CD4-positive, alpha-beta memory T cell (primary cell): ENCODE results near the gene METTL9. TPM values are rescaled to one million over a fixed set of nuclear protein-coding genes. Genes with fewer than 3 reads are reported as not detected.

Experiments used
- CTCF ChIA-PET: fragments of 350-600 bp; sonication (Branson Sonifier 250); formaldehyde crosslinking; loops from one replicate; lab custom pipeline; 2021; ENCODE audit warnings: inconsistent platforms; ENCODE audit not compliant: partially characterized antibody; lab: Charles Lee
- POLR2A ChIA-PET: fragments of 350-600 bp; sonication (Branson Sonifier 250); formaldehyde crosslinking; loops from one replicate; lab custom pipeline; 2021; ENCODE audit not compliant: partially characterized antibody; lab: Charles Lee
- DNase-seq, 5 donors: peaks; one replicate each; pipeline versions ENCODE4 v3.0.0 to v3.0.0-alpha.2; 2020 to 2022; ENCODE audit warnings: mixed read lengths in 1 of 5
- H3K27ac ChIP-seq: one replicate; pipeline ENCODE4 v1.7.0; 2013; ENCODE audit warnings: low read depth, low read length
- H3K27me3 ChIP-seq: 2 replicates; pipeline ENCODE4 v1.7.0; 2013; ENCODE audit warnings: mild to moderate bottlenecking, low read length, moderate library complexity; ENCODE audit not compliant: insufficient read depth
- H3K36me3 ChIP-seq: 2 replicates; pipeline ENCODE4 v1.7.0; 2013; ENCODE audit warnings: mild to moderate bottlenecking, low read length, moderate library complexity; ENCODE audit not compliant: insufficient read depth
- H3K4me1 ChIP-seq: 2 replicates; pipeline ENCODE4 v1.7.0; 2013; ENCODE audit warnings: mild to moderate bottlenecking, low read length, moderate library complexity; ENCODE audit not compliant: insufficient read depth
- H3K4me3 ChIP-seq, 2 donors: one replicate each; pipeline ENCODE4 v1.7.0; 2013; ENCODE audit warnings: low read length in 2 of 2, mild to moderate bottlenecking in 1 of 2
- H3K9me3 ChIP-seq, 2 donors: one replicate each; pipeline ENCODE4 v1.7.0; 2013; ENCODE audit warnings: low read length in 2 of 2, control low read depth in 1 of 2; ENCODE audit not compliant: control insufficient read depth in 1 of 2
- H3K27ac Mint-ChIP-seq, 7 donors: one replicate each; pipeline ENCODE4 v1.8.0; 2020 to 2021; ENCODE audit warnings: mixed read lengths in 7 of 7, mild to moderate bottlenecking in 6 of 7, inconsistent platforms in 3 of 7, moderate library complexity in 3 of 7
- H3K27me3 Mint-ChIP-seq, 2 donors: one replicate each; pipeline ENCODE4 v1.8.0; 2020 to 2021; ENCODE audit warnings: mixed read lengths in 2 of 2
- H3K36me3 Mint-ChIP-seq, 2 donors: one replicate each; pipeline ENCODE4 v1.8.0; 2020 to 2021; ENCODE audit warnings: mixed read lengths in 2 of 2, inconsistent platforms in 1 of 2, mild to moderate bottlenecking in 1 of 2
- H3K4me1 Mint-ChIP-seq, 4 donors: one replicate each; pipeline ENCODE4 v1.8.0; 2020 to 2021; ENCODE audit warnings: mixed read lengths in 4 of 4, mild to moderate bottlenecking in 1 of 4
- H3K4me3 Mint-ChIP-seq, 8 donors: one replicate each; pipeline ENCODE4 v1.8.0; 2020 to 2021; ENCODE audit warnings: mixed read lengths in 8 of 8, mild to moderate bottlenecking in 7 of 8, moderate library complexity in 6 of 8, inconsistent platforms in 3 of 8
- H3K9me3 Mint-ChIP-seq, 8 donors: one replicate each; pipeline ENCODE4 v1.8.0; 2020 to 2021; ENCODE audit warnings: mixed read lengths in 8 of 8, mild to moderate bottlenecking in 5 of 8, inconsistent platforms in 3 of 8, moderate library complexity in 1 of 8
- intact Hi-C: fragments of 100-400 bp; cut with micrococcal nuclease; formaldehyde crosslinking; loops from one replicate; pipeline ENCODE4 v1.15.1; 2023
- polyA plus RNA-seq, 2 donors: library from polyadenylated mRNA; unstranded; fragments of 300-500 nt; fragmentation: Illumina TruSeq; gene quantifications; one replicate each; pipeline ENCODE4 v1.2.3, GENCODE V29; 2021
- total RNA-seq, 2 experiments: library from RNA; stranded (reverse); gene quantifications; one replicate each; pipeline ENCODE4 v1.2.3, GENCODE V29; 2021

METTL9 gene
- total and polyA plus RNA-seq, 4 experiments from 2014 or later: 71.1 to 175 (median 107) TPM

DNA sequence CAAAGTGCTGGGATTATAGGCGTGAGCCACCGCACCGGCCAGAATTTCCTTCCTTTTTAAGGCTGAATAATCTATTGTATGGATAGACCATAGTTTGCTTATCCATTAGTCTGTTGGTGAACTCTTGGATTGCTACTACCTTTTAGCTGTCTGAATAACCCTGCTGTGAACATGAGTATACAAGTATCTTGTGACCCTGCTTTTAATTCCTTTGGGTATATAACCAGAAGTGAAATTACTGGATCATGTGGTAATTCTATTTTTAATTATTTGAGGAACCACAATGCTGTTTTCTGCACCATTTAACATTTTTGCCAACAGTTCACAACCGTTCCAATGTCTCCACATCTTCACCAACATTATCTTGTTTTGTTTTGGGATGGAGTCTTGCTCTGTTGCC lies 59.7 kb downstream of the METTL9 start:
- CTCF ChIA-PET: interaction anchor here (1.0 to 3.6 kb wide), 7 partner anchors 9 to 55 kb away, joined by 3 to 161 read pairs (median 7); no protein-coding TSS in a partner anchor
- no peaks in the 10 kb centered on the region for H3K9me3 ChIP-seq
- peaks cover 0 to 1% of the 10 kb centered on the region in 2 donors for H3K27me3 Mint-ChIP-seq
- H3K4me1 Mint-ChIP-seq: peaks cover 26 to 62% (median 42%) of the 10 kb centered on the region in 4 donors
- no peak overlapping the region for H3K4me3 ChIP-seq
- H3K9me3 Mint-ChIP-seq: no peaks in the 10 kb centered on the region
- H3K27me3 ChIP-seq: no peaks in the 10 kb centered on the region
- no peak overlapping the region for H3K27ac ChIP-seq
- no peak for DNase-seq
- intact Hi-C loops: loop anchor here (10.0 kb wide), 1 partner anchor 146 kb away; no protein-coding TSS in a partner anchor
- peak overlapping the region in 2 of 7 donors; percentile 3 to 29 for H3K27ac Mint-ChIP-seq
- H3K4me3 Mint-ChIP-seq: no peak overlapping the region
- POLR2A ChIA-PET: interaction anchor here (1.2 to 1.6 kb wide), 3 partner anchors 11 to 37 kb away, joined by 3 read pairs; no protein-coding TSS in a partner anchor
- peaks cover 38% of the 10 kb centered on the region for H3K4me1 ChIP-seq
- peaks cover 16% of the 10 kb centered on the region for H3K36me3 ChIP-seq
- H3K36me3 Mint-ChIP-seq: peaks cover 8 to 26% of the 10 kb centered on the region in 2 donors

DNA sequence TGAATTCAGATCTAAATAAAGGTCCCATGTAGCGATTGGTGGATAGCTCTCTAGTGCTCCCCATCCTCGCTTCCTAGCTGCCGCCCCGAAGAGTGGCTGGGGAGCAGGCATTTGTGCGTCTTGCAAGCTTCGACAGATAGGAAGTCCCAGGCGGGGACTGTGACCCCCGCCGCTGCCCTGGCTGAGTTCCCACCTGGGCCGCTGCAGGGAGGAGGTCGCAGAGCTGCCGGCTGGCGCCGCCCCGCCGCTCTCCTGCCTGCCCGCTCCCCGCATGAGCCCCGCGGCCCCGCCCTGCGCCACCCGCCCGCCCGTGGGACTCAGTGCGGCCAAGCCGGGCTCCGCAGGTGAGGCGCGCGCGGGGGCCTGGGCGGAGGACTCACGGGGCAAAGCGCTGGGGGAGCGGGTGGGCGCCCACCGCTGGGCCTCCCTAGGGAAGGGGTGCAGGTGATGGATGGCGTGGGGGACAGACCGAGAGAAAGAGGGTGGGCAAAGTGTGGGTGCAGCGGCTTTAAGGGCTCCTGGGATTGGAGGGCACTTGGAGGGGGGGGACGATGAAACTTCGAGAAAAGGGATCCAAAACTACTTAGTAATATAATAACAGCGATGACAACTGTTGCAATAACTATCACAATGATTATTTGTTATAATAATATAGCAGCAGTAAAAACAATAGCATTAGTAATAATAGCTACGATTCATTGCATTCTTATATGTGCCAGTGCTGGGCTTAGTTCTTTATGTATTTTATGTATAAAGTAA lies 64.7 kb downstream of the METTL9 start, which contains the start of gene OTOA:
Gene OTOA, plus strand, starts transcription at position 80 of the 759 bp plus-strand sequence. CDS start 14,547 bp downstream, outside the sequence.
- Histone ChIP-seq H3K9me3 (no peaks in the 10 kb centered on the region), H3K4me3 (peak within 1 kb of the TSS in 1 of 2 donors; percentile 28), H3K4me1 (peaks cover 25% of the 10 kb centered on the region), H3K36me3 (no peaks in the 10 kb centered on the region), H3K27ac (no peak within 1 kb of the TSS), H3K27me3 (no peaks in the 10 kb centered on the region)
- Mint-ChIP-seq H3K9me3 (no peaks in the 10 kb centered on the region), H3K4me3 (peak within 1 kb of the TSS; percentile 52 to 83 (median 72)), H3K27me3 (peaks cover 0 to 1% of the 10 kb centered on the region in 2 donors), H3K36me3 (no peaks in the 10 kb centered on the region), H3K27ac (peak within 1 kb of the TSS in 5 of 7 donors; percentile 53 to 74 (median 57)), H3K4me1 (peaks cover 13 to 38% (median 20%) of the 10 kb centered on the region in 4 donors)
- intact Hi-C loops: loop anchor here (2.0 kb wide), 1 partner anchor 39 kb away; no protein-coding TSS in a partner anchor
- CTCF ChIA-PET: interaction anchor here (0.9 to 1.2 kb wide), 4 partner anchors 14 to 43 kb away, joined by 3 to 4 read pairs (median 3); no protein-coding TSS in a partner anchor
- POLR2A ChIA-PET: interaction anchor here (1.2 kb wide), 1 partner anchor 16 kb away, joined by 3 read pairs; no protein-coding TSS in a partner anchor
- DNase-seq: peak in 3 of 5 donors; percentile 17 to 36 (median 17)

DNA sequence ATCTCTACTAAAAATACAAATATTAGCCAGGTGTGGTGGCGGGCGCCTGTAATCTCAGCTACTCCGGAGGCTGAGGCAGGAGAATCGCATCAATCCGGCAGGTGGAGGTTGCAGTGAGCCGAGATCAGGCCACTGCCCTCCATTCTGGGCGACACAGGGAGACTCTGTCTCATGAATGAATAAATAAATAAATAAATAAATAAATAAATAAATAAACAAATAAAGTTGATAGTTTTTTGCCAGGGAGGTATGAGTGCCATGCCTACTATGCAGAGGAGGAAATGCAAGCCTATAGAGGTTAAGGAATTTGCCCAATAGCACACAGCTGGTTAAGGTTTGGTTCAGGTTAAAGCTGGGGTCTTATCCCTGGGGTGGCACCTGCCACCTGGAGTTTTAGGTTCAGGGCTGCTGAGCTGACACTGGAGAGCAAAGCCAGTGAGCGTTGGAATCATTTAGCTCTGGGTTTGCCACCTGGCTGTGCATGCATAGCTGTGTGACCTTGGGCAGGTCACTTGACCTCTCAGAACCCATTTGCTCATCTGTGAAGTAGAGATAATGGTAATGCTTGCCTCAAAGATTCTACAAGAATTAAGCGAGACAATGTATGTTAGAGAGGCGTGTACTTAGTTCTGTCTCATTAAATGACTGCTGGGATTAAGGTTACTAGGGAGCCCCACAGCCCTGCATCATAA lies 65.6 kb downstream of the METTL9 start:
- H3K27ac ChIP-seq: no peak overlapping the region
- H3K4me3 ChIP-seq: no peak overlapping the region
- POLR2A ChIA-PET: interaction anchor here (0.7 to 1.2 kb wide), 3 partner anchors 17 to 19 kb away, joined by 3 read pairs; no protein-coding TSS in a partner anchor
- Mint-ChIP-seq H3K9me3 (no peaks in the 10 kb centered on the region), H3K27ac (no peak overlapping the region), H3K36me3 (no peaks in the 10 kb centered on the region), H3K4me1 (peaks cover 12 to 33% (median 20%) of the 10 kb centered on the region in 4 donors), H3K27me3 (peaks cover 0 to 1% of the 10 kb centered on the region in 2 donors), H3K4me3 (peak overlapping the region in 2 of 8 donors; percentile 5 to 35)
- intact Hi-C loops: loop anchor here (2.0 kb wide), 1 partner anchor 38 kb away; no protein-coding TSS in a partner anchor
- H3K36me3 ChIP-seq: no peaks in the 10 kb centered on the region
- DNase-seq: no peak
- CTCF ChIA-PET: interaction anchor here (1.2 to 3.4 kb wide), 4 partner anchors 8 to 43 kb away, joined by 4 to 15 read pairs (median 4); no protein-coding TSS in a partner anchor
- H3K27me3 ChIP-seq: no peaks in the 10 kb centered on the region
- H3K9me3 ChIP-seq: no peaks in the 10 kb centered on the region
- H3K4me1 ChIP-seq: peaks cover 25% of the 10 kb centered on the region

- Mint-ChIP-seq H3K36me3 (no peaks in the 10 kb centered on the region), H3K27me3 (peaks cover 2 to 3% of the 10 kb centered on the region in 2 donors), H3K9me3 (no peaks in the 10 kb centered on the region), H3K27ac (no peak overlapping the region), H3K4me1 (peaks cover 3 to 20% (median 9%) of the 10 kb centered on the region in 4 donors), H3K4me3 (no peak overlapping the region)
- no peaks in the 10 kb centered on the region for H3K36me3 ChIP-seq
- CTCF ChIA-PET: interaction anchor here (1.1 to 3.4 kb wide), 4 partner anchors 9 to 41 kb away, joined by 3 to 15 read pairs (median 6); no protein-coding TSS in a partner anchor
- intact Hi-C loops: no loop called here
- H3K27ac ChIP-seq: no peak overlapping the region
- no peak overlapping the region for H3K4me3 ChIP-seq
- POLR2A ChIA-PET: no interaction called here
- no peaks in the 10 kb centered on the region for H3K27me3 ChIP-seq
- no peaks in the 10 kb centered on the region for H3K9me3 ChIP-seq
- DNase-seq: no peak
- peaks cover 12% of the 10 kb centered on the region for H3K4me1 ChIP-seq
These were observed 67.4 kb downstream of the METTL9 start for GRCh38 chr16:21666772-21667171.

DNA sequence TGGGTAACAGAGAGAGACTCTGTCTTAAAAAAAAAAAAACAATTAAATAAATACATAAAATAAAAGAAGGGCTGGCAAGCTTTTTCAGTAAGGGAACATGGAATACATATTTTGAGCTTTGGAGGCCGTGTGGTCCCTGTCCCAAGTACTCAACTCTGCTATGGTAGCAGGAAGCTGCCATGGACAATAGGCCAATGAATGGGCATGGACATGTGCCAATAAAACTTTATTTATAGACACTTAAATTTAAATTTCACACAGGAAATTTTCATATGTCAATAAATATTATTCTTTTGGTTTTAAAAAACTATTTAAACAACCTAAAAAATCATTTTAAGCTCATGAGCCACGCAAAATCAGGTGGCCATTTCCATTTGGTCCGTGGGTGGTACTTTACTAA lies 68.2 kb downstream of the METTL9 start:
- Mint-ChIP-seq H3K4me1 (peaks cover 2 to 17% (median 5%) of the 10 kb centered on the region in 4 donors), H3K36me3 (no peaks in the 10 kb centered on the region), H3K9me3 (no peaks in the 10 kb centered on the region), H3K27ac (no peak overlapping the region), H3K4me3 (no peak overlapping the region), H3K27me3 (peaks cover 2 to 3% of the 10 kb centered on the region in 2 donors)
- CTCF ChIA-PET: interaction anchor here (1.5 to 3.4 kb wide), 2 partner anchors 10 to 41 kb away, joined by 6 to 15 read pairs; no protein-coding TSS in a partner anchor
- H3K9me3 ChIP-seq: no peaks in the 10 kb centered on the region
- no peak for DNase-seq
- H3K4me3 ChIP-seq: no peak overlapping the region
- peaks cover 9% of the 10 kb centered on the region for H3K4me1 ChIP-seq
- H3K27me3 ChIP-seq: no peaks in the 10 kb centered on the region
- POLR2A ChIA-PET: no interaction called here
- H3K36me3 ChIP-seq: no peaks in the 10 kb centered on the region
- intact Hi-C loops: no loop called here
- H3K27ac ChIP-seq: no peak overlapping the region

DNA sequence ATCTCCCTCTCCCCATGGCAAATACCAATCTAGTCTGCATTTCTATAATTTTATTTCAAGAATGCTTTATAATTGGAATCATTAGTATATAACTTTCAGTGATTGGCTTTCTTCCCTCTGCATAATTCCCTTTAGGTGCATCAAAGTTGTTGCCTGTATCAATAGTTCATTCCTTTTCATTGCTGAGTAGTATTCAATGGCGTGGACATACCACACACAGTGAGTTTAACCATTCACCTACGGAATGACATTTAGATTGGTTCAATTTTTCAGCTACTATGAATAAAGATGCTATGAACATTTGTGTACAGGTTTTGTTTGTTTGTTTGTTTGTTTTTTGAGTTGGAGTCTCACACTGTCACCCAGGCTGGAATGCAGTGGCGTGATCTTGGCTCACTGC lies 74.1 kb downstream of the METTL9 start:
- Mint-ChIP-seq H3K9me3 (peaks cover 0 to 16% (median 0%) of the 10 kb centered on the region in 8 donors), H3K4me3 (no peak overlapping the region), H3K27ac (no peak overlapping the region), H3K27me3 (peaks cover 1 to 2% of the 10 kb centered on the region in 2 donors), H3K4me1 (no peaks in the 10 kb centered on the region), H3K36me3 (peaks cover 0 to 8% of the 10 kb centered on the region in 2 donors)
- POLR2A ChIA-PET: no interaction called here
- H3K27ac ChIP-seq: no peak overlapping the region
- no peak overlapping the region for H3K4me3 ChIP-seq
- CTCF ChIA-PET: interaction anchor here (1.2 to 1.8 kb wide), 3 partner anchors 12 to 35 kb away, joined by 3 to 7 read pairs (median 3); no protein-coding TSS in a partner anchor
- no peaks in the 10 kb centered on the region for H3K36me3 ChIP-seq
- no peak for DNase-seq
- H3K9me3 ChIP-seq: no peaks in the 10 kb centered on the region
- no peaks in the 10 kb centered on the region for H3K4me1 ChIP-seq
- no peaks in the 10 kb centered on the region for H3K27me3 ChIP-seq
- intact Hi-C loops: no loop called here
